HG02943 (cell line): ENCODE results near the gene ANKHD1.
A peak's percentile ranks its signal among the peaks of the same experiment; 100 is the strongest.

Experiments used
- ATAC-seq: cut with Tn5 transposase; IDR thresholded peaks from one replicate; pipeline ENCODE4 v1.9.1; 2021; ENCODE audit warnings: mild to moderate bottlenecking, low read depth, moderate library complexity; ENCODE audit not compliant: unreplicated experiment

The ANKHD1 gene

GRCh38 chr5:140557136-140557805, 155.6 kb downstream of the ANKHD1 start, which contains the start of gene SRA1:
SRA1 (minus strand) TSS chr5:140557473; CDS start chr5:140557452, 21 bp downstream.
- peak; percentile 94 for ATAC-seq

GRCh38 chr5:140557965-140558364, 156.3 kb downstream of the ANKHD1 start:
- ATAC-seq: no peak

- ATAC-seq: no peak
Measured at GRCh38 chr5:140558542-140558941, 156.9 kb downstream of the ANKHD1 start.

- ATAC-seq: no peak
Measured at GRCh38 chr5:140560227-140560626, 158.6 kb downstream of the ANKHD1 start.

- ATAC-seq: no peak
Measured at GRCh38 chr5:140561753-140562523, 160.3 kb downstream of the ANKHD1 start.

- ATAC-seq: no peak
Measured at GRCh38 chr5:140563596-140563995, 162.0 kb downstream of the ANKHD1 start.

GRCh38 chr5:140564196-140565023, 162.8 kb downstream of the ANKHD1 start, which contains the start of the genes APBB3 and SLC35A4:
APBB3 (minus strand) TSS chr5:140564598; CDS start chr5:140564245, 353 bp downstream.
SLC35A4 (plus strand) TSS chr5:140564828; CDS start chr5:140567170, 2,342 bp downstream.
- peak; percentile 82 for ATAC-seq

GRCh38 chr5:140565024-140565779, 163.6 kb downstream of the ANKHD1 start:
- ATAC-seq: no peak

GRCh38 chr5:140565780-140566095, 164.1 kb downstream of the ANKHD1 start:
- ATAC-seq: no peak

GRCh38 chr5:140566665-140567064, 165.0 kb downstream of the ANKHD1 start:
- ATAC-seq: no peak

GRCh38 chr5:140567136-140567818, 165.6 kb downstream of the ANKHD1 start:
- ATAC-seq: no peak

GRCh38 chr5:140567871-140568270, 166.2 kb downstream of the ANKHD1 start:
- ATAC-seq: no peak

- ATAC-seq: no peak
Measured at GRCh38 chr5:140568443-140569063, 166.9 kb downstream of the ANKHD1 start.

- peak; percentile 33 for ATAC-seq
Measured at GRCh38 chr5:140569197-140569596, 167.6 kb downstream of the ANKHD1 start.

GRCh38 chr5:140570058-140570457, 168.4 kb downstream of the ANKHD1 start:
- no peak for ATAC-seq

GRCh38 chr5:140570488-140570887, 168.9 kb downstream of the ANKHD1 start:
- no peak for ATAC-seq

GRCh38 chr5:140571105-140571504, 169.5 kb downstream of the ANKHD1 start:
- ATAC-seq: no peak

GRCh38 chr5:140573683-140574082, 172.1 kb downstream of the ANKHD1 start:
- ATAC-seq: no peak

GRCh38 chr5:140574165-140574564, 172.5 kb downstream of the ANKHD1 start:
- ATAC-seq: no peak
